HG02885 (cell line): ENCODE results near the gene C6orf136.

ENCODE experiments used
- ATAC-seq: cut with Tn5 transposase; IDR thresholded peaks from one replicate; pipeline ENCODE4 v1.9.1; 2021; ENCODE audit warnings: mild to moderate bottlenecking; ENCODE audit not compliant: unreplicated experiment, poor library complexity

Gene C6orf136

DNA sequence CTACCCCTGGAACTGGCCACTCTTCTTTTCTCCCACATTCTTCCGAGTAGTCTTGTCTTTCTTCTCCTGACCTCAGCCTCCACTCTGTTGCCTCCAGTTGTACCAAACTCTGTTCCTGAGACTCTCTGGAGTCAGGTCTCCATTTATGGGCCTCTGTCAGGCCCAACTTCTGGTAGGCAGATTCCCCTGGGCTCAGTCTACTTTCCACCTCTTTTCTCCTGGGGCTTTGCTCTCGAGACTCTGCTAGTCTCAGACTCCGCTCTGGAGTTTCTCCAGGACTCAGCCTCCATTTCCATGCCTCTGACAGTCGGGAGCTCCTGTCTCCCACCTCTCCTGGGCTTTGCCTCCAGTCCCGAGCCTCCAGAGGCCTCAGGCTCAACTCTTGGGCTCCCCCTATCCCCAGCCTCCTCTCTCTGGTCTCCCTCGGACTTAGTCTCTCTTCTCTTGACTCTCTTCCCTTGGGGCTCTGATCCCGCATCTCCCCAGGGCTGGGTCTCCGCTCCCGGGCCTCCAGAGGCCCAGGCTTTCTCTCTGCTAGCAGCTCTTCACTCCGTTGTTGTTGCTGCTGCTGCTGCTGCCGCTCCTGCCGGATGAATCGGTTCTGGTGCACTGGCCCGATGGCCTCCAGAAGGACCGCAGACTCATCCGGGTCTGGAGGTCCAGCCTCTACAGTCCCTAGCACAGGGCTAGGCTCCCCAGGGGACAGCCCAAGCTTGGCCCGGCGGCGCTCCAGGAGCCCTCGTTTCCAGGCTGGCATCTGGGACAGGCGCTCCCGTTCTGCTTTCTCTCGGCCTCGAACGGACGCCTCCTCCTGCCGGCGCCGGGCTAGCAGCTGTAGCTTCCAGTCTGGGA lies 38.5 kb downstream of the C6orf136 start:
- no peak for ATAC-seq

DNA sequence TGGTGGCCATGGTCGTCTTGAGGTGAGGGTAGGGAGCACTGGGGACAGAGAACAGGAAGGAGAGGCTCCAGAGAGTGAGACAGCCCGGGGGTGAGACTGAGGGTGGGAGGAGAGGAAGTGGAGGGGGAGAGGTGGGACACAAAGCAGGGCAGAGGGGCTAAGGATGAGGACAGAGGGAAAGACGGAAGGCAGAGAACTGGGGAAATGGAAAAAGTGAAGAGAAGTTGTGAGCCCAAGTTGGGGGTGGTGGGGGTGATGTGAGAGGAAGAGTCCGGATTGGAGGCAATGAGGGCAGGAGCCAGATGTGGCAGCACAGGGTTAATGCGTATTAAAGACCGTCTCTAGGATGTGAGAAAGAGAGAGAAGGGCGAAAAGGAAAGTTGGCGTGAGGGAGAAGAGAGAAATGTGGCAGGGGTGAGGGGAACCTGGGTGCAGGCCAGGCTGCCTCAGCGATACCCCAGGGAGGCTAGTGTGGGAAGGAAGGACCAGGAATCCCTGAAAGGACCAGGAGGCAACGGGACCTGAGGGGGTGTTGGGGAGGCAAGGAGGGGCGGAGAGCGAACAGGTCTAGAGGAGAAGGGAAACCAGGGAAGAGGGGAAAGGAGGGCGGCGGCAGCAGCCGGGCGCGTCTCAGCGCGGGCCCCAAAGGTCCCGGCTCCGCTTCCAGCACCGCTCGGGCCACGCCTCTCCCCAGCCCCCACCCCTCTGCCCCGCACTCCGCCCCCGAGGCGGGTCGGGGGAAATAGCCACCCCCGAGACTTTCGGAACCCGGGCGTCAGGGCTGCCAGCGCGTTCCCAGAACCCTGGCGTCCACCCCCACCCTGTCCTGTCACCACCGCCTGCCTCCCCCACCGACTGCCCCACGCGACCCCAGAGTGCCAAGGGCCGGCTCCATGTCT lies 39.3 kb downstream of the C6orf136 start, which contains the start of gene PPP1R18:
Gene PPP1R18 (minus strand): TSS at position 637 of the 899 bp plus-strand sequence. CDS start 627 bp downstream, at position 10.
- peak; percentile 23 for ATAC-seq

DNA sequence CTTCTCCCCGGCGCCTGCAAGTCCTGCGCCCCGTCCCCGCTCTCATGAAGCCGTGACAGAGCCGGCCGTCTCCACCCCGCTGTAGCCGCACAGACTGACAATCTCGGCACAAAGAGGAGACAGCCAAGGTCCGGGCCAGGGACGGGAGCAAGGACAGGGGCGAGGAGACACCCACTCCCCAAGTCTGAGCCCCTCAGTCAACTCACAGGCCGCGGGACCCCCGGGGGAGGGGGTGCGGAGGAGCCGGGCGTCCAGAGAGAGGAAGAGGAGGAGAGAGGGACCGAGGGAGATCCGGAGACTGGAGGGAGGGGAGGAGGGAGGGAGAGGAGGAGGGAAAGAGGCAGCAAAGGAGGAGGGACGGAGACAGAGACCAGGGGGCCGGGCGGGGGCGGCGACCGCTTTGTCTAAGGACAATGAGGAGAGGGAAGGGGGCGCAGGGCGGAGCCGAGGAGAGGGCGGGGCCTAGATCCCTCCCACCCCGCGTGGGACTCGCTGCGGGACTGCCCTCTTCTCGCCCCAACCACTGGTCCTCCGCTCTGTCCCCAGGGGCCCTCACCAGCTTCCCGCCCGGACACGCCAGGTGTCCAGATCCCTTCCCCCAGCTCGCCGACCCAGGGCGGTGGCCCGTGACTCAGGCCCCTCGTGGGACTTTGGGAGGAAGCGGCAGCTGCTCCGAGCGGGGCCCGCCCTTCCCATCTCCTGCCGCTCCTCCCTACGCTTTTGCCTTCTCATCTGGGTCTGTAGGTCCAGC lies 40.1 kb downstream of the C6orf136 start:
- peak; percentile 42 for ATAC-seq

DNA sequence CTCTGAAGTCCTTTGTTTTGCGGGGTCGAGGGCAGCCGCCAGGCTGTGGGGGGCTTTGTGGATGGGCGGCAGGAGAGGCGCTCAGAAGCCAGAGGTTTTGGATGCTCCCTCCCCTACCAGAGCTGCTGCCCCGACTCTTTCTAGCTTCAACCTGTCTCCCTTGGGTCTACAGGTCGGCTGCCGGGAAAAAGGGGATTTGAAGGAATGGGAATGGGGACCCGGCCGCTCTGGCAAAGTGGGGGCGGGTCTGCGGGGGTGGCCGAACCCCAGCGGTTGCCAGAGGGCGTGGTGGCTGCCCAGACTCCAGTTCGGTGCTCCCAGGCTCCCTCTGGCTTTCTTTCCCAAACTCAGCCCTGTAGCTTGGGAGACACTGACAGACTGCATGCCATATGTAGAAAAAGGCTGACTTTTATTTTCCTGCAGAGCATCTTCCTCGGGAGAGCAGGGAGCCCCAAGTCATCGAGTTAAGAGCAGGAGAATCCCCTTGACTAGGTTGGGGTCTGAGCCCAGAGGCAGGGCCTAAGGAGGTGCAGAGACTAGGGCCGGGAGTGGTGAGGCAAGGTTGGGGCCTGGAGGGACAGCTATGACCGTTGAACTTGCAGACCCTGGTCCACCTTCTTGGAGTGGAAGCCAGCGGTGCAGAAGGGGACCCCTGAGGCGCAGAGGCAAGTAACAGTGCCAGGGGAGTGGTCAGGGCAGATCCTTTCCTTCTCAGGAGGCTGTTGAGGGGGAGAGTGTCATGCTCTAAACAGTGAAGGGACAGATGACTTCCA lies 40.9 kb downstream of the C6orf136 start:
- no peak for ATAC-seq

DNA sequence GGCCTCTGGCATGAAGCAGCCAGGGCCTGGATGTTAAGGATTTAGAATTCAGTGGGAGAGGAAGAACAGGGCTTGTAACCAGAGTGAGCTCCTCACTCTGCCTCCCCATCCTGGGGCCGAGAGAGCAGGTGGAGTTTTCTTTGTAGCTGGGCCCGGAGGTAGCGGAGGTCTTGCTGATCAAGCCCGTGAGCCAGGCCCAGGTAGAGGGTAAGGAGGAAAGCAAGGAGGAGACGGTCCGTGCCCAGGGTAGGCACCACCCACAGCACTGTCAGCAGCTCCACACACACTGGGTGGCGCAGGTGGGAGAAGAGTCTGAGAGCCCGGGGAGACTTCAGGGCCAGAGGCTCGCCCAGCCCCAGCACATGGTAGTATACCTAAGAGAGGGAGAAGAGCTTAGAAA lies 41.6 kb downstream of the C6orf136 start:
- no peak for ATAC-seq

DNA sequence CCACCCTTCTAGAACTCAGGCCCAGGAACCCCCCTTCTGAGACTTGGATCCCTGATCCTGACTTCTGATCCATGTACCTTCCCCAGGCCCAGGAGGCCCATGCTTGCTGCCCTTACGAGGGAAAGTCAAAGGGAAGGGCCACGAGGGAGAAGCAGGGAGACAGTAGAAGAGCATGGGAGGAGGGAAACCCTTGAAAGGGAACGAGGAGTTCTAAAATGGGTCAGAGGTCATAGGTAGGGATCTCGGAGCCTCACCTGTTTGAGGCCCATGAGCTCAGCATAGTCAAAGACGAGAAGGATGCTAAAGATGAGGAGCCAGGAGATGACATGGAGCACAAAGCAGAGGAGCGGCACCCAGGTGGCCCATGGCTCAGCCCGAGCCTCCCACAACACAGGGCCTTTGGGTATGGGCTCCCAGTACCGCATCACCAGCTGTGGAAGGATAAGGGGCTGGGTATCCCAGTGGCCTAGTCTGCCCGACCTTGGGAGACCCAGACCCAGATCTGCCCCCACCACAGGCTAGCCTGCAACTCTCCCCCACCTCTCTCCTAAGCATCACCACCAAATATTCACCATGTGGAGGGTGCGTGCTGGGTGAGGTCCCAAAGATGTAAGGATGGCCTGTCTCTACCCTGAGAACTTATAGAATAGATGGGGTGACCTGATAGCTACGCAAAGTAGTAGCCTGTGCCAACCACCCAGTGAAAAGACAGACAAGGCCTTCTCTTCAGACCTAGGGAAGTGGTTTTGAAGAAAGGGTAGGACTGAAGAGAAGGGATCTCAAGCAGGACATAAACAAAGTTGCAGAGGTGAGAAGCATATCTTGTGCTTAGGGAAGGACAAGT lies 42.3 kb downstream of the C6orf136 start:
- ATAC-seq, result no peak

DNA sequence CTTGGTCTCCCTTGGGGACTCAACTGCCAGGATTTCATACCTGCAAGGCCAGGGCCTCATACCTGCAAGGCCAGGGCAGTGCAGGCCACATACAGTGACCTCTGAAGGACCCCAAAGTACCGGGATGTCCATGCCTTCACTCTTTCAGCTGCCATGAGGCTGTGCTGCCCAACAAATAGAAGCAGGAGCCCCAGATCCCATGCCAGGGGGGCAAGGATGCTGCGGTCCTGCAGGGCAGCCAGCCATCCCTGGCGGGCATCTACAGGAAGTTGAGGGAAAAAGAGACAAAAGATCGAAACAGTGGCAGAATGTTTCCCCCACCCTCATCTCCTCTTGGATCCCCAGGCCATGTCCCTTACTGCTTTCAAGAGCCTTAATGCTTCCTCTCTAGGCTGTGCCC lies 43.1 kb downstream of the C6orf136 start:
- ATAC-seq, result no peak

DNA sequence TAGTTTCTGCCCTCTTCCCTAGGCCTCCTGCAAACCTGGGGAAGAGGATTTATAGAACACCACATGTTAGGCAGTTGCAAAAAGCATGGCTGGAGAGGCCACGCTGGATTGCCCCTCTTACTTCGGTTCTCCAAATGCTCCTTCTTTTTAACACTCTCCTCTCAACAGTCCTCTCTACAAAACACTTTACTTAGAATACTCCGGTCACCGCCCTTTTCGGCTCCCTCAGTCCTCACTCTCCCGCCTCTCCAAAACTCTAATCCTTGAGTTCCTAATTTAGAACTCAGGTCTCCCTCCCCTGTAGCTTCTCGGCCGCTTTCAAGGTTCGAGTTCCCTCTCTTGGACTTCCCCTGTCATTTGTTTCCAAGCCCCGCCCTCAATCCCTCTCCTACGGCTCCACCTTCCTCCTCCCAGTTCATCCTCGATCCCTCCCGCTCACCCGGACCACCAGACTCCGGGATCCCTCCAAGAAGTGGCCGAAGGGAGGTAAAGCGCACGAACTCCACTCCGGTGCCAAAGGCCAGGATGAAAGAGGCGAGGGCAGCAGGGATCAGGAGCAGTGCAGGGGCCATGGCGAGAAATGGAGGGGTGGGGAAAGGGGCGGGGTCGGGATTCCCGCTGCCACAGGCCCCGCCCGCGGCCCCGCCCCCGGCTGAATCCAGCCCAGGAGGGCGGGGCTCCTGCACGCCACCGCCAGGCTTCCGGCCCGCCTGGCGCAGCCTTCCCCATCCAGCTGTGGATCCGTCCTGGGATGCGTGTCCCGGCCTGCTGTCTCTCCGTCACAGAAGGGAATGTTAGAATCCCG lies 43.7 kb downstream of the C6orf136 start, which contains the start of gene NRM:
Gene NRM (minus strand): TSS at position 582 of the 805 bp plus-strand sequence. CDS start 10 bp downstream, at position 572.
- peak; percentile 45 for ATAC-seq

DNA sequence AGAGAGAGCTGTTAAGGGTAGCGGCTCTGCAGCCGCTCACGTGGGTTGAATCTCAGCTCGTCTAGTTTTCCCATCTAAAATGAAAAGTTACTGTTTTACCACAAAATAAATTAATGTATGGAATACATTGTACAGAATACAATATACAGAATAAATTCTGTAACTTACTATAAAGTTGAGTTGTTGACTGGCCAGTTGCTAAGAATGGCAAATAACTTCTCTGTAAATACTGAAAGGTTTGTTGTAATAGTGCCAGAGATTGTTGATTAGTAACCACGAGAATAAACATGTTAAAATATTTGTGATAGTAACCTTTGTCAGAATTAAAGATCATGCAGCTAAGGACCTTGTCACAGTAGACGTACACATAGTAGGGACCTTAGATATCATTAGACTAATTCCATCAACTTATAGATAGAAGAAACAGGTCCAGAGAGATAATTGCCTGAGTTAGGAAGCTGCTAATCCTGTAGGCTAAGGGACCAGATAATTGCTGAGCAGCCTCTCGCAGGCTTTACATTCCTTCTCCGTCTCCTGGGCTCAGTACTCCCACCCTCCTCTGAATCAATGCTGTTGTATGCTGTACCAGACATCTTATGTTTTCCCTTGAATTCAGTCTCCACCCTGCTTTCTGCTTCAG lies 44.4 kb downstream of the C6orf136 start:
- no peak for ATAC-seq

DNA sequence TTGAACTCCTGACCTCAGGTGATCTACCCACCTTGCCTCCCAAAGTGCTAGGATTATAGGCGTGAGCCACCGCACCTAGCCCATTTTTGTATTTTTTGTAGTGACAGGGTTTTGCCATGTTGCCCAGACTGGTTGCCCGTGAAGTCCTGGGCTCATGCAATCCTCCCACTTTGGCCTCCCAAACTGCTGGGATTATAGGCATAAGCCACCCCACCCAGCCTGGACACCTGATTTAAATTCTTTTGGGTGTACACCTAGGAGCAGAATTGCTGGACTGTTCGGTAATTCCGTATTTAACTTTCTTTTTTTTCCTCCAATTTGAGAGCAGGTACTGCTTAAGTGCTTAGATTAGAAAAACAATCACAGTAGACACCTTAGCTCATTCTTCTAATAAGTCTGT lies 49.5 kb downstream of the C6orf136 start:
- no peak for ATAC-seq

DNA sequence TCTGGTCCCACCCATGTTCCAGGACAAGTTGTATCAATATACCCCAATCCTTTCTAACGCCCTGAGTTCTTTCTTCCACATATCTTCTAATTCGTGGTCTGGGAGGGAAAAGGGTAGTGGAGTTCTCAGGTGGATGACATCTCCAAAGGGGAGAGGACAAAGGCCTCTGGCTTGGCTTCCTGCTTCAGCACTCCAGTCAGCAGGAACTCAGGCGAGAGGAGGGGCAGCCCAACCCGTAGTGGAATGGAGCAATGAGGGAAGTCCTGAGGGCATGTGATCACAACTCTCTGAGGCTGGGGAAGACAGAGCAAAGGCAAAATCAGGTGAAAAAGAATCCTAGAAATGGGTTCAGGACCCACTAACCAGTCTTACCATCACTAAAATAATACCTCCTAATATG lies 53.4 kb downstream of the C6orf136 start:
- ATAC-seq, result no peak
